ENCODE measurements around the gene DLEU7. TPM values are rescaled to one million over a fixed set of nuclear protein-coding genes. Genes with fewer than 3 reads are reported as not detected.

Gene DLEU7
- total RNA-seq, 1 donor from 2014 or later = not detected

GRCh38 chr13:50838031-50838430 is 5.5 kb downstream of the DLEU7 start:
- Histone ChIP-seq H3K9me3 (no peaks in the 10 kb centered on the region), H3K4me1 (peaks cover 0 to 5% of the 10 kb centered on the region in 2 donors), H3K4me3 (no peak overlapping the region), H3K36me3 (no peaks in the 10 kb centered on the region), H3K27ac (no peak overlapping the region), H3K27me3 (no peaks in the 10 kb centered on the region)
- intact Hi-C loops (cut with DNase I) = no loop called here
- no peak for DNase-seq (ENCODE audit: low spot score in 2 of 2)
- no peak for TF ChIP-seq CTCF (IDR thresholded peaks at IDR 0.05)

- no peak overlapping the region for H3K27ac ChIP-seq
- no peaks in the 10 kb centered on the region for H3K36me3 ChIP-seq
- no peak for DNase-seq (ENCODE audit: low spot score in 2 of 2)
- no peak for TF ChIP-seq CTCF (IDR thresholded peaks at IDR 0.05)
- H3K27me3 ChIP-seq = no peaks in the 10 kb centered on the region
- no peaks in the 10 kb centered on the region for H3K9me3 ChIP-seq
- intact Hi-C loops (cut with DNase I) = no loop called here
- no peaks in the 10 kb centered on the region for H3K4me1 ChIP-seq
- no peak overlapping the region for H3K4me3 ChIP-seq
Observed at GRCh38 chr13:50831512-50831911, 12.0 kb downstream of the DLEU7 start.

GRCh38 chr13:50829896-50830295 is 13.6 kb downstream of the DLEU7 start:
- no peak for DNase-seq (ENCODE audit: low spot score in 2 of 2)
- Histone ChIP-seq H3K4me1 (no peaks in the 10 kb centered on the region), H3K27ac (no peak overlapping the region), H3K36me3 (no peaks in the 10 kb centered on the region), H3K9me3 (no peaks in the 10 kb centered on the region), H3K4me3 (no peak overlapping the region), H3K27me3 (no peaks in the 10 kb centered on the region)
- no peak for TF ChIP-seq CTCF (IDR thresholded peaks at IDR 0.05)
- intact Hi-C loops (cut with DNase I) = no loop called here

GRCh38 chr13:50829226-50829625 is 14.3 kb downstream of the DLEU7 start:
- no peaks in the 10 kb centered on the region for H3K9me3 ChIP-seq
- no peak for DNase-seq (ENCODE audit: low spot score in 2 of 2)
- H3K27me3 ChIP-seq = no peaks in the 10 kb centered on the region
- no peak overlapping the region for H3K27ac ChIP-seq
- no peak for TF ChIP-seq CTCF (IDR thresholded peaks at IDR 0.05)
- intact Hi-C loops (cut with DNase I) = no loop called here
- no peaks in the 10 kb centered on the region for H3K36me3 ChIP-seq
- no peaks in the 10 kb centered on the region for H3K4me1 ChIP-seq
- H3K4me3 ChIP-seq = no peak overlapping the region

GRCh38 chr13:50826035-50826434 is 17.5 kb downstream of the DLEU7 start:
- no peak overlapping the region for H3K4me3 ChIP-seq
- TF ChIP-seq CTCF (IDR thresholded peaks at IDR 0.05) = no peak
- no peak overlapping the region for H3K27ac ChIP-seq
- H3K4me1 ChIP-seq = no peaks in the 10 kb centered on the region
- intact Hi-C loops (cut with DNase I) = no loop called here
- no peak for DNase-seq (ENCODE audit: low spot score in 2 of 2)
- H3K36me3 ChIP-seq = no peaks in the 10 kb centered on the region
- H3K27me3 ChIP-seq = no peaks in the 10 kb centered on the region
- H3K9me3 ChIP-seq = no peaks in the 10 kb centered on the region

- no peak for TF ChIP-seq CTCF (IDR thresholded peaks at IDR 0.05)
- H3K9me3 ChIP-seq = no peaks in the 10 kb centered on the region
- DNase-seq (ENCODE audit: low spot score in 2 of 2) = no peak
- H3K4me1 ChIP-seq = no peaks in the 10 kb centered on the region
- no peak overlapping the region for H3K27ac ChIP-seq
- no peaks in the 10 kb centered on the region for H3K36me3 ChIP-seq
- no peak overlapping the region for H3K4me3 ChIP-seq
- intact Hi-C loops (cut with DNase I) = no loop called here
- no peaks in the 10 kb centered on the region for H3K27me3 ChIP-seq
Observed at GRCh38 chr13:50812242-50812641, 31.2 kb downstream of the DLEU7 start.
